NCI-H1417 (cell line): ENCODE data around the gene DLG5.

Experiments used
- DNase-seq, 3 experiments: peaks; one replicate each; lab custom pipeline; 2025; lab: John Stamatoyannopoulos, UW

DLG5 gene

GRCh38 chr10:77926566-77927401, at the start of gene DLG5:
Gene DLG5 (minus strand): TSS chr10:77926755. CDS start chr10:77926520, 235 bp downstream.
- peak; percentile 17 to 62 (median 61) for DNase-seq

GRCh38 chr10:77975086-77975666, 48.6 kb upstream of the DLG5 start:
- no peak for DNase-seq

- peak in 1 of 3 experiments; percentile 7 for DNase-seq
These were observed 48.0 kb upstream of the DLG5 start for GRCh38 chr10:77974396-77975074.

- DNase-seq: no peak
These were observed 46.7 kb upstream of the DLG5 start for GRCh38 chr10:77973276-77973675.

- DNase-seq: no peak
These were observed 45.6 kb upstream of the DLG5 start for GRCh38 chr10:77972148-77972547.

GRCh38 chr10:77971804-77972144, 45.2 kb upstream of the DLG5 start:
- DNase-seq: no peak

- DNase-seq: peak in 1 of 3 experiments; percentile 1
These were observed 44.6 kb upstream of the DLG5 start for GRCh38 chr10:77970869-77971803.

- DNase-seq: no peak
These were observed 42.6 kb upstream of the DLG5 start for GRCh38 chr10:77969114-77969513.

GRCh38 chr10:77967611-77968022, 41.1 kb upstream of the DLG5 start:
- DNase-seq: peak in 2 of 3 experiments; percentile 53 to 82

- DNase-seq: no peak
These were observed 38.7 kb upstream of the DLG5 start for GRCh38 chr10:77965294-77965693.

GRCh38 chr10:77964811-77965210, 38.3 kb upstream of the DLG5 start:
- DNase-seq: no peak

- DNase-seq: no peak
These were observed 37.3 kb upstream of the DLG5 start for GRCh38 chr10:77963901-77964300.

GRCh38 chr10:77962350-77963146, 36.0 kb upstream of the DLG5 start:
- DNase-seq: no peak

- no peak for DNase-seq
These were observed 35.1 kb upstream of the DLG5 start for GRCh38 chr10:77961668-77962067.

GRCh38 chr10:77960829-77961329, 34.3 kb upstream of the DLG5 start:
- no peak for DNase-seq

GRCh38 chr10:77959887-77960455, 33.4 kb upstream of the DLG5 start:
- no peak for DNase-seq

GRCh38 chr10:77959384-77959783, 32.8 kb upstream of the DLG5 start:
- DNase-seq: no peak

GRCh38 chr10:77955136-77955535, 28.6 kb upstream of the DLG5 start:
- no peak for DNase-seq

- DNase-seq: no peak
These were observed 22.6 kb upstream of the DLG5 start for GRCh38 chr10:77949167-77949566.

- no peak for DNase-seq
These were observed 19.5 kb upstream of the DLG5 start for GRCh38 chr10:77946084-77946483.
